Cardiac fibroblast (primary cell): ENCODE data around the gene PLA2G12B.

Source experiments
- DNase-seq, 2 donors: peaks; one replicate each; pipeline versions ENCODE4 v3.0.0 to v3.0.0-alpha.2; 2010; ENCODE audit warnings: low read depth in 2 of 2
- H3K4me3 ChIP-seq, 2 donors: replicated peaks in 1 of 2; 1 replicate in 1 of 2; 2 replicates in 1 of 2; pipeline ENCODE4 v1.5.1; 2011; ENCODE audit warnings: low read depth in 2 of 2, low read length in 2 of 2, mild to moderate bottlenecking in 2 of 2, moderate library complexity in 1 of 2
- TF ChIP-seq, protein P1 (sequence below): IDR thresholded peaks from one replicate; pipeline ENCODE4 v1.5.1; 2011; ENCODE audit warnings: low read depth, mild to moderate bottlenecking, low read length, inconsistent platforms

The PLA2G12B gene

DNA sequence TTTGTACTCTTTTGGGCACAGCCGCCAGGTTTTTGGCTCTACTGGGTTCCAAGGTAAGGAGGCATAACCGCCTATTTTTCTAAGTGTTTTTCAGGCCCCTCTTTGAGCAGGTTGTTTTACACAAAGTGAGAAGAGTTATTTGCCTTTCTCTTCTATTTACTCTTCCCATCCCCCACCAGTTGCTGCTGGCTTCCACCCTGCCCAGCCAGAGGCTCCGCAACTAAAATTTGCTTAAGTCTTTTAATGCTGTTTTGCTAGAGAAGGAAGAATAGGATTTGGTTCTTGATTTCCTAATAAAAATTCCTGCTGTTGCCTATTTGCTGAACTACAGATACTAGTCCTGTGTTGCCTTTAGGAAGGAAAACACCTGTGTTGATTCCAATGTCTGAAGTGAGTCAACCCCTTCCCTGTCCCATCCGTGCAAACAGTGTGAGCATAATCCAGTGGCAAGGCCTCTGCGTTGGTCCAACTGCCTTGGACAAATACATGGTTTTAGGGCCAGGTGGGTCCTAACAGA is 1.9 kb downstream of the PLA2G12B start:
- DNase-seq: no peak
- TF ChIP-seq, protein P1, sequence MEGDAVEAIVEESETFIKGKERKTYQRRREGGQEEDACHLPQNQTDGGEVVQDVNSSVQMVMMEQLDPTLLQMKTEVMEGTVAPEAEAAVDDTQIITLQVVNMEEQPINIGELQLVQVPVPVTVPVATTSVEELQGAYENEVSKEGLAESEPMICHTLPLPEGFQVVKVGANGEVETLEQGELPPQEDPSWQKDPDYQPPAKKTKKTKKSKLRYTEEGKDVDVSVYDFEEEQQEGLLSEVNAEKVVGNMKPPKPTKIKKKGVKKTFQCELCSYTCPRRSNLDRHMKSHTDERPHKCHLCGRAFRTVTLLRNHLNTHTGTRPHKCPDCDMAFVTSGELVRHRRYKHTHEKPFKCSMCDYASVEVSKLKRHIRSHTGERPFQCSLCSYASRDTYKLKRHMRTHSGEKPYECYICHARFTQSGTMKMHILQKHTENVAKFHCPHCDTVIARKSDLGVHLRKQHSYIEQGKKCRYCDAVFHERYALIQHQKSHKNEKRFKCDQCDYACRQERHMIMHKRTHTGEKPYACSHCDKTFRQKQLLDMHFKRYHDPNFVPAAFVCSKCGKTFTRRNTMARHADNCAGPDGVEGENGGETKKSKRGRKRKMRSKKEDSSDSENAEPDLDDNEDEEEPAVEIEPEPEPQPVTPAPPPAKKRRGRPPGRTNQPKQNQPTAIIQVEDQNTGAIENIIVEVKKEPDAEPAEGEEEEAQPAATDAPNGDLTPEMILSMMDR: no peak
- no peak overlapping the region for H3K4me3 ChIP-seq

DNA sequence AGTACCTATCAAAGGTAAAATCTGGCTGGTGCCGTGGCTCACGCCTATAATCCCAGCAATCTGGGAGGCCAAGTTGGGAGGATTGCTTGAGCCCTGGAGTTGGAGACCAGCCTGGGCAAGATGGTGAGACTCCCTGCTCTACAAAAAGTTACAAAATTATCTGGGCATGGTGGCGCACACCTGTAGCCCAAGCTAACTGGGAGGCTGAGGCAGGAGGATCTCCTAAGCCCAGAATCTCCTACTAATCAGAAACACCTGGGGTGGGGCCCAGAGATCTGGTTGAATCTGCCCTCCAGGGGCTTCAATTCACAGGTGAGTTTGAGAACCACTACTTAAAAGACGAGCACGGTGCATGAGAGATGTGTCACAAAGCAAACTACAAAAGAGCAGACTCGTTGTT is 2.4 kb downstream of the PLA2G12B start:
- TF ChIP-seq, protein P1: no peak
- no peak for DNase-seq
- no peak overlapping the region for H3K4me3 ChIP-seq

DNA sequence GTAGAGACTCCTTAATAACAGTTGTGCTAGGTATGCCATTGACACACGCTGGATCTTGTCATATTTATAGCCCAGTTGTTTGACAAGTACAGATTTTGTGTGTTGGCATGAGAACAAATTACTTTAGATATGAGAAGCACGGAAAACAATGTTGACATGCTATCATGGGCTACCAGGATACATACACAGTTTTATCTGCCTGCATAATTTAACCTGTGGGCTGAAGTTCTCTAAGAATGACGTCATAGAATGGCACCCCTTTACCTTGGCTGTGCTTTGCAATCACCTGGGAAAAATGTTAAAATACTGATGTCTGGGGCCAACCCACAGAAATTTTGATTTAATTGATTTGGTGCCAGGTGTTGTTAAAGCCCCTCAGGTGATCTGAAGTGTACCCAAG is 2.8 kb downstream of the PLA2G12B start:
- TF ChIP-seq, protein P1: no peak
- no peak for DNase-seq
- H3K4me3 ChIP-seq: no peak overlapping the region

DNA sequence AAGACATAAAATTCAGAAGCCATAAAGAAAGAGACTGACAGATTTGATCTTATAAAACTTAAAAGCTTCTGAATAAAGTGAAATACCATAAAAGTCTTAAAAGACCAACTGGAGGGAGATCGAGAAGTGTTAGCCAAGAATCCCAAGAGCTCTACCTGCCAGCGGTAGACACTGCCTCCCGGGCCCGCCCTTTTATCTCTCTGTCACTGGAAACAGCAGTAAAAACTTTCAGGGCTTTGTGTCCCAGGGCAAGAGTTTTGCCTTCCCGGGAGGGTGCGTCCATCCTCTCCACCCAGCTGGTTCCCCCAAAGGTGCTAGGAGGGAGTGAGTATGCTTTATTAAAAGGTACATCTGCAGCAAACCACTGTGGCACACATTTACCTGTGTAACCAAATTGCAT is 5.8 kb downstream of the PLA2G12B start:
- TF ChIP-seq, protein P1: no peak
- H3K4me3 ChIP-seq: no peak overlapping the region
- no peak for DNase-seq

DNA sequence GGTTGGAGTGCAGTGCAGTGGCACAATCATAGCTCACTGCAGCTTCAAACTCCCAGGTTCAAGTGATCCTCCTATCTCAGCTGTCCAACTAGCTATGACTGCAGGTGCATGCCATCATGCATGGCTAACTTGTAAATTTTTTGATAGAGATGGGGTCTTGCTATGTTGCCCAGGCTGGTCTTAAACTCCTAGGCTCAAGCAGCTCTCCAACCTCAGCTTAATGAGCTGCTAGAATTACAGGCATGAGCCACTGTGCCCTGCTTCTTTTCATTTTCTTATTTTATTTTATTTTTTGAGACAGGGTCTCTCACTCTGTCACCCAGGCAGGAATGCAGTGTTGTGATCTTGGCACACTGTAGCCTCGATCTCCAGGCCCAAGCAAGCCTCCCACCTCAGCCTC is 7.6 kb downstream of the PLA2G12B start:
- TF ChIP-seq, protein P1: no peak
- no peak for DNase-seq
- no peak overlapping the region for H3K4me3 ChIP-seq

DNA sequence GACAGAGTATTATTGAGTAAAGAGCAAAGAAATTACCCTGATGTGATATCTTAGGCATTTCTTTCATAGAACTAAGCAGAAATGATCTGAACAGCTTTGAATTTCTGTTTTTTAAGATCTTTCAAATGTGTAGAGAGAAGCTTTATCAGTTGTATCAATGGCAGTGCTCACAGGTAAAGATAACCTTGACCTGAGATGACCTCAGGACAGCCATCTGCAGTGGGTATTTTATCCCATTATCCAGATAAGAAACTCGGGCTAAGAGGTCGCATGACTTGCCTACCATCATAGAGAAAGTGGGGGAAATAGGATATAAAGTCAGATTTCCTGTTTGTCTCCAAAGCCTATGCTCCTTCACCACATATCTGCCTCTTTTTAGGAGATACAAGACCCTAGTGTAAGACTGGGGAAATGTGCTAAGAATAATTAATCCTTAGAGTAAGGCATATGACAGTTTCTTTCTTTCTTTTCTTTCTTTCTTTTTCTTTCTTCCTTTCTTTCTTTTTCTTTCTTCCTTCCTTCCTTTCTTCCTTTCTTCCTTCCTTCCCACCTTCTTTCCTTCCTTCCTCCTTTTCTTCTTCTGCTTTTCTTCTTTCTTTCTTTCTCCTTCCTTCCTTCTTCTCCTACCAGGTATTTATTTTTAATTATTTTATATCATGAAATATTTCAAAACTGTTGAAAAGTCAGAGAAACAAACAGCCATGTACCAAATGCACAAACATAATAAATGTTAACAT is 10.9 kb downstream of the PLA2G12B start:
- H3K4me3 ChIP-seq: no peak overlapping the region
- no peak for DNase-seq
- TF ChIP-seq, protein P1: no peak
